ENCODE measurements around the gene CTDSPL.

GRCh38 chr3:37913522-37913921 is 51.8 kb downstream of the CTDSPL start:
- TF ChIP-seq CTCF (IDR thresholded peaks at IDR 0.05), result no peak
- TF ChIP-seq EZH2 (IDR thresholded peaks at IDR 0.05), result no peak

All from neural progenitor cell (in vitro differentiated cells).